ENCODE results near the gene LNX1.

Gene LNX1

GRCh38 chr4:53532521-53532920 lies 58.8 kb downstream of the LNX1 start:
- DNase-seq: no peak

- DNase-seq: no peak
Measured at GRCh38 chr4:53531585-53532224, 59.6 kb downstream of the LNX1 start.

GRCh38 chr4:53529025-53529424 lies 62.3 kb downstream of the LNX1 start:
- DNase-seq: no peak

GRCh38 chr4:53527930-53528329 lies 63.4 kb downstream of the LNX1 start:
- DNase-seq: no peak

GRCh38 chr4:53527326-53527725 lies 64.0 kb downstream of the LNX1 start:
- no peak for DNase-seq

- DNase-seq: no peak
Measured at GRCh38 chr4:53522334-53522733, 69.0 kb downstream of the LNX1 start.

- no peak for DNase-seq
Measured at GRCh38 chr4:53520116-53520515, 71.2 kb downstream of the LNX1 start.

- DNase-seq: no peak
Measured at GRCh38 chr4:53518807-53519206, 72.5 kb downstream of the LNX1 start.

- DNase-seq: no peak
Measured at GRCh38 chr4:53515076-53515475, 76.2 kb downstream of the LNX1 start.

- no peak for DNase-seq
Measured at GRCh38 chr4:53514509-53514908, 76.8 kb downstream of the LNX1 start.

GRCh38 chr4:53512608-53513007 lies 78.7 kb downstream of the LNX1 start:
- no peak for DNase-seq

GRCh38 chr4:53511014-53511413 lies 80.3 kb downstream of the LNX1 start:
- no peak for DNase-seq

- no peak for DNase-seq
Measured at GRCh38 chr4:53510321-53510720, 81.0 kb downstream of the LNX1 start.

- DNase-seq: no peak
Measured at GRCh38 chr4:53508446-53508845, 82.8 kb downstream of the LNX1 start.

- peak; percentile 72 for DNase-seq
Measured at GRCh38 chr4:53507671-53508286, 83.5 kb downstream of the LNX1 start.

- DNase-seq: no peak
Measured at GRCh38 chr4:53507058-53507457, 84.2 kb downstream of the LNX1 start.

- DNase-seq: peak; percentile 18
Measured at GRCh38 chr4:53505947-53506346, 85.3 kb downstream of the LNX1 start.

- DNase-seq: no peak
Measured at GRCh38 chr4:53502094-53502493, 89.2 kb downstream of the LNX1 start.

GRCh38 chr4:53501561-53501960 lies 89.7 kb downstream of the LNX1 start:
- no peak for DNase-seq

GRCh38 chr4:53500546-53500945 lies 90.7 kb downstream of the LNX1 start:
- no peak for DNase-seq

- no peak for DNase-seq
Measured at GRCh38 chr4:53499791-53500190, 91.5 kb downstream of the LNX1 start.

- DNase-seq: no peak
Measured at GRCh38 chr4:53498706-53499105, 92.6 kb downstream of the LNX1 start.

- DNase-seq: peak; percentile 58
Measured at GRCh38 chr4:53497487-53498244, 93.6 kb downstream of the LNX1 start.

GRCh38 chr4:53494851-53495250 lies 96.4 kb downstream of the LNX1 start:
- no peak for DNase-seq

All from NCI-H226 (cell line).